Tibial nerve (tissue), 4 donors: Measurements from ENCODE around the gene RBFA. TPM values are rescaled to one million over a fixed set of nuclear protein-coding genes. Genes with fewer than 3 reads are reported as not detected.

Source experiments
- DNase-seq, 2 donors: peaks; one replicate each; pipeline ENCODE4 v3.0.0-alpha.2; 2019; ENCODE audit warnings: low spot score in 2 of 2
- H3K27ac ChIP-seq, 4 donors: fragments of 200-600 bp; sonication (generic) in 3 of 4; one replicate each; pipeline ENCODE4 v1.5.1; 2017 to 2019; ENCODE audit warnings: mild to moderate bottlenecking in 1 of 4
- H3K27me3 ChIP-seq, 2 donors: fragments of 200-600 bp; sonication (generic) in 1 of 2; one replicate each; pipeline versions ENCODE4 v1.5.1 to v1.6.0; 2017 to 2019
- H3K36me3 ChIP-seq, 3 donors: fragments of 200-600 bp; sonication (generic); one replicate each; pipeline ENCODE4 v1.5.1; 2018 to 2019
- H3K4me1 ChIP-seq, 4 donors: fragments of 200-600 bp; sonication (generic) in 3 of 4; one replicate each; pipeline ENCODE4 v1.5.1; 2017 to 2019
- H3K4me3 ChIP-seq, 4 donors: fragments of 200-600 bp; sonication (generic) in 3 of 4; one replicate each; pipeline ENCODE4 v1.5.1; 2017 to 2019; ENCODE audit warnings: mild to moderate bottlenecking in 1 of 4, moderate library complexity in 1 of 4
- H3K9me3 ChIP-seq, 4 donors: fragments of 200-600 bp; sonication (generic) in 3 of 4; one replicate each; pipeline ENCODE4 v1.5.1; 2017 to 2019
- CTCF ChIP-seq, 5 experiments: fragments of 200-600 bp in 3 of 5; fragments of 450-650 bp in 2 of 5; sonication (generic) in 3 of 5; IDR thresholded peaks; one replicate each; pipeline ENCODE4 v1.5.1; 2016 to 2019; ENCODE audit warnings: antibody characterized with exemption in 5 of 5, mild to moderate bottlenecking in 3 of 5, moderate library complexity in 2 of 5
- EP300 ChIP-seq, 2 donors: sonication (generic); formaldehyde crosslinking; IDR thresholded peaks; one replicate each; pipeline ENCODE4 v1.6.1; 2017; ENCODE audit warnings: antibody characterized with exemption in 2 of 2, mild to moderate bottlenecking in 1 of 2
- POLR2A ChIP-seq, 2 donors: fragments of 450-650 bp; IDR thresholded peaks; one replicate each; pipeline ENCODE4 v1.6.1; 2017; ENCODE audit warnings: antibody characterized with exemption in 2 of 2, mild to moderate bottlenecking in 2 of 2, moderate library complexity in 2 of 2
- WGBS, 2 donors: methylation state at CpG; one replicate each; pipeline ENCODE4 v1.1.5; 2018; 5-methylcytosine and 5-hydroxymethylcytosine counted together
- total RNA-seq, 4 donors: library from RNA; depleted of rRNA; stranded (reverse); fragments of >200 nt; gene quantifications; one replicate each; pipeline ENCODE4 v1.1.0, GENCODE V29; 2016

The RBFA gene
- total RNA-seq, 4 donors from 2014 or later, result 33.3 to 36.1 (median 33.6) TPM

DNA sequence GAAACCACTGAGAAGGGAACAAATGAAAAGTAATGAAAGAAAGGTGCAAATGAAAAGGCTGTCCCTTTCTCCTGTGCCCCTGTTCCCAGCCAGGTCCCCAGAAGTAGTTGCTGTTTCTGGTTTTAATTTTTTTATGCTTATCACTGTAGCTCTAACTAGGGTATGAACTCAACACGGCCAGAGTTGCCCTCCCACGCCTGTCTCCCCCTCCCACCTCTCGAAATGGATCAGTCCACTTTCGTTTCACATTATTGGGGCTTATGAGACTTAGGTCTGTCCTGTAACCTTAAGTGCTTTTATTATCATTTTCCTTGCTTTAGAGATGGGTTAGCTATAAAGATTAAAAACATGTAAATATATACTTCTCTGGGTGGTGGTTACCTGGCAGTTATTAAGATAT, 8.6 kb downstream of the RBFA start:
- peaks cover 0 to 9% (median 0%) of the 10 kb centered on the region in 4 donors for H3K9me3 ChIP-seq
- no peaks in the 10 kb centered on the region for H3K27me3 ChIP-seq
- H3K4me1 ChIP-seq, result no peaks in the 10 kb centered on the region
- DNase-seq, result no peak
- no peak overlapping the region for H3K27ac ChIP-seq
- 79% methylated on average over 4 of the region's 4 CpGs for WGBS, 2 donors
- TF ChIP-seq EP300 (IDR thresholded peaks at IDR 0.05) (no peak), CTCF (IDR thresholded peaks at IDR 0.05) (no peak), POLR2A (IDR thresholded peaks at IDR 0.05) (no peak)
- peaks cover 0 to 95% (median 3%) of the 10 kb centered on the region in 3 donors for H3K36me3 ChIP-seq
- H3K4me3 ChIP-seq, result no peak overlapping the region

DNA sequence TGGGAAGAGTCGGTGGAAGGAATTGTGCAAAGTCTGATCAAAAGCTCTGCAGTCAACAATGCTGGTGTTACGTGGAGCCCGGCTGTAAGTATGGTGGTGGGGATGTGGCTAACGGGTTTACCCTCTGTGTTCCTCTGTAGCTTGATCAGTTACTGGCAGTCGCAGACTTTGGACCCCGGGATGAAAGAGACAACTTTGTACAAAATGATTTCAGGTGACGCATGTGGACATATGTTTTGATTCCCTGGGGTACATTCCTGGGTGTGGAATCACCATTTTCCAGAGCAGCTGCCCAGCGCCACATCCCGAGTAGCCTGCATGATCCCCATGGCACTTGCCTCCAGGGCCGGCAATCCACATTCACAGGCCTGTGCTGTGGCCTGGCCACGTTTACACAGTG, 9.8 kb downstream of the RBFA start:
- Histone ChIP-seq H3K4me3 (no peak overlapping the region), H3K27me3 (no peaks in the 10 kb centered on the region), H3K27ac (no peak overlapping the region), H3K9me3 (peaks cover 0 to 9% (median 0%) of the 10 kb centered on the region in 4 donors), H3K36me3 (peaks cover 0 to 95% (median 3%) of the 10 kb centered on the region in 3 donors), H3K4me1 (no peaks in the 10 kb centered on the region)
- TF ChIP-seq CTCF (IDR thresholded peaks at IDR 0.05) (no peak), EP300 (IDR thresholded peaks at IDR 0.05) (no peak), POLR2A (IDR thresholded peaks at IDR 0.05) (no peak)
- no peak for DNase-seq
- 87% methylated on average over 11 of the region's 11 CpGs for WGBS, 2 donors

DNA sequence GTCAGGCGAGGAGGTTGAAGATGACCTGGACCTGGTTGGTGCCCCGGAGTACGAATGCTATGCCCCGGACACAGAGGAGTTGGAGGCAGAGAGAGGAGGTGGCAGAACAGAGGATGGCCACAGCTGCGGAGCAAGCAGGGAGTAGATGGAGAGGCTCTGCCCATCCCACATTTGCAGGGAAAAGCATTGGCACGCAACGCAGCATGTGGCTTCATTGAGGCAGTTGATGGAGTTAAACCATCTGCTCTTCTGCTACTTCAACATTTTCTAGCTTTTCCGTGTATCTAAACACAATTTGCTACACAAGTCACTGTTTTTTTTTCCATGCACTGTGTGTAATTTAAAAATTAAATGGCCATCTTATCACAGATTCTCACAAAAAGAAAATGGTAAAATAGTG, 11.8 kb downstream of the RBFA start:
- H3K4me3 ChIP-seq, result no peak overlapping the region
- 91 to 95% methylated on average over 8 of the region's 8 CpGs for WGBS, 2 donors

DNA sequence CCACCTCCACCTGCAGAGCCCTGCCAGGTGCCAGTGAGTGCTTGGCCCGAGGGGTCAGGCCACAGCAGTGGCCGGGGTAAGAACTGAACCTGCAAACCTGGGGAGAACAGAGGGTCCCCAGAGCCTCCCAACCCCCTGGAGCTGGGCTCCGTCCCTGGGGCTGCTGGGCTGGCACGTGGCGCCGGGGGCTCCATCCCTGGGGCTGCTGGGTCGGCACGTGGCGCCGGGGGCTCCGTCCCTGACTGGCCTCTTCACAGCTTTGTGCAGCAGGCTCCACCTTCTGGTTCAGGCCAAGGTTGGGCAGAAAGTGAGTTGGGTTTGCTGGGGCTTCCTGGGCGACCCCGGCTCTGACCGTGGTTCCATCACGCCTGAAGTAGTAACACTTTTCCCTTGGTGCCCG, 12.2 kb downstream of the RBFA start:
- Histone ChIP-seq H3K27ac (no peak overlapping the region), H3K4me3 (no peak overlapping the region), H3K9me3 (peaks cover 0 to 22% (median 0%) of the 10 kb centered on the region in 4 donors), H3K27me3 (no peaks in the 10 kb centered on the region), H3K36me3 (peaks cover 0 to 96% (median 3%) of the 10 kb centered on the region in 3 donors), H3K4me1 (no peaks in the 10 kb centered on the region)
- DNase-seq, result no peak
- no peak for TF ChIP-seq EP300 (IDR thresholded peaks at IDR 0.05)
- TF ChIP-seq POLR2A (IDR thresholded peaks at IDR 0.05), result no peak
- no peak for TF ChIP-seq CTCF (IDR thresholded peaks at IDR 0.05)
- WGBS, 2 donors, result 85 to 98% methylated on average over 8 to 11 of the region's 16 CpGs

More for the DNA sequence above, 11.8 kb downstream of the RBFA start:
- Histone ChIP-seq H3K9me3 (peaks cover 0 to 19% (median 0%) of the 10 kb centered on the region in 4 donors), H3K36me3 (peaks cover 0 to 96% (median 3%) of the 10 kb centered on the region in 3 donors), H3K27ac (no peak overlapping the region), H3K4me1 (no peaks in the 10 kb centered on the region), H3K27me3 (no peaks in the 10 kb centered on the region)
- TF ChIP-seq CTCF (IDR thresholded peaks at IDR 0.05), result no peak
- no peak for DNase-seq

GRCh38 chr18:80046961-80047541, 12.8 kb downstream of the RBFA start:
- Histone ChIP-seq H3K27ac (no peak overlapping the region), H3K4me3 (no peak overlapping the region), H3K36me3 (peaks cover 0 to 98% (median 3%) of the 10 kb centered on the region in 3 donors), H3K9me3 (peaks cover 0 to 28% (median 0%) of the 10 kb centered on the region in 4 donors), H3K27me3 (no peaks in the 10 kb centered on the region), H3K4me1 (no peaks in the 10 kb centered on the region)
- WGBS, 2 donors, result 75 to 83% methylated on average over 10 of the region's 10 CpGs
- no peak for TF ChIP-seq POLR2A (IDR thresholded peaks at IDR 0.05)
- TF ChIP-seq EP300 (IDR thresholded peaks at IDR 0.05), result no peak
- TF ChIP-seq CTCF (IDR thresholded peaks at IDR 0.05), result no peak
- no peak for DNase-seq
